ENCODE results near the gene HDAC4. TPM values are rescaled to one million over a fixed set of nuclear protein-coding genes. Genes with fewer than 3 reads are reported as not detected.
A peak's percentile ranks its signal among the peaks of the same experiment; 100 is the strongest.

The HDAC4 gene
- total and polyA plus RNA-seq, 7 donors: 7.9 to 329 (median 129) TPM

GRCh38 chr2:239067196-239067865, 333.5 kb downstream of the HDAC4 start:
- no peak for TF ChIP-seq CTCF (IDR thresholded peaks at IDR 0.05)
- no peak overlapping the region for H3K4me3 ChIP-seq
- H3K4me1 ChIP-seq: peaks cover 7% of the 10 kb centered on the region
- intact Hi-C loops (cut with DNase I): no loop called here
- 91 to 95% (median 92%) methylated on average over 27 to 28 of the region's 28 CpGs for WGBS, 3 donors
- H3K9me3 ChIP-seq: no peaks in the 10 kb centered on the region
- H3K36me3 ChIP-seq (ENCODE audit: insufficient read depth in 1 of 2, low read depth in 1 of 2): peaks cover 8 to 87% of the 10 kb centered on the region in 2 donors
- peak in 2 of 4 donors; percentile 14 to 15 for ATAC-seq
- DNase-seq: peak in 1 of 2 donors; percentile 47
- no peaks in the 10 kb centered on the region for H3K27me3 ChIP-seq (ENCODE audit: insufficient read depth in 3 of 3, low read length in 2 of 3)
- H3K27ac ChIP-seq: no peak overlapping the region

GRCh38 chr2:239066597-239066996, 334.2 kb downstream of the HDAC4 start:
- intact Hi-C loops (cut with DNase I): no loop called here
- H3K4me1 ChIP-seq: peaks cover 7% of the 10 kb centered on the region
- H3K9me3 ChIP-seq: no peaks in the 10 kb centered on the region
- peaks cover 8 to 87% of the 10 kb centered on the region in 2 donors for H3K36me3 ChIP-seq (ENCODE audit: insufficient read depth in 1 of 2, low read depth in 1 of 2)
- no peak for TF ChIP-seq CTCF (IDR thresholded peaks at IDR 0.05)
- no peaks in the 10 kb centered on the region for H3K27me3 ChIP-seq (ENCODE audit: insufficient read depth in 3 of 3, low read length in 2 of 3)
- no peak overlapping the region for H3K4me3 ChIP-seq
- DNase-seq: peak in 1 of 2 donors; percentile 42
- WGBS, 3 donors: 89 to 91% (median 90%) methylated on average over 24 of the region's 24 CpGs
- no peak for ATAC-seq
- H3K27ac ChIP-seq: no peak overlapping the region

GRCh38 chr2:239065962-239066361, 334.9 kb downstream of the HDAC4 start:
- ATAC-seq (peak in 2 of 4 donors; percentile 1 to 4), DNase-seq (peak in 1 of 2 donors; percentile 44)
- no peak for TF ChIP-seq CTCF (IDR thresholded peaks at IDR 0.05)
- Histone ChIP-seq H3K9me3 (no peaks in the 10 kb centered on the region), H3K27me3 (ENCODE audit: insufficient read depth in 3 of 3, low read length in 2 of 3) (no peaks in the 10 kb centered on the region), H3K27ac (peak overlapping the region; percentile 55), H3K36me3 (ENCODE audit: insufficient read depth in 1 of 2, low read depth in 1 of 2) (peaks cover 8 to 85% of the 10 kb centered on the region in 2 donors), H3K4me3 (no peak overlapping the region), H3K4me1 (peaks cover 7% of the 10 kb centered on the region)
- intact Hi-C loops (cut with DNase I): no loop called here
- WGBS, 3 donors: 86 to 89% (median 86%) methylated on average over 11 of the region's 11 CpGs

- intact Hi-C loops (cut with DNase I): no loop called here
- no peaks in the 10 kb centered on the region for H3K9me3 ChIP-seq
- TF ChIP-seq CTCF (IDR thresholded peaks at IDR 0.05): no peak
- WGBS, 3 donors: 44 to 66% (median 48%) methylated on average over 11 of the region's 11 CpGs
- no peaks in the 10 kb centered on the region for H3K27me3 ChIP-seq (ENCODE audit: insufficient read depth in 3 of 3, low read length in 2 of 3)
- peaks cover 8 to 85% of the 10 kb centered on the region in 2 donors for H3K36me3 ChIP-seq (ENCODE audit: insufficient read depth in 1 of 2, low read depth in 1 of 2)
- peaks cover 7% of the 10 kb centered on the region for H3K4me1 ChIP-seq
- no peak overlapping the region for H3K4me3 ChIP-seq
- ATAC-seq: peak; percentile 28 to 68 (median 63)
- H3K27ac ChIP-seq: peak overlapping the region; percentile 55
- DNase-seq: peak in 1 of 2 donors; percentile 78
Measured at GRCh38 chr2:239065537-239065936, 335.3 kb downstream of the HDAC4 start.

Measured in psoas muscle (tissue), 8 donors.